Ascending aorta (tissue), 2 donors: ENCODE data around the gene P2RY12. TPM values are rescaled to one million over a fixed set of nuclear protein-coding genes. Genes with fewer than 3 reads are reported as not detected.

Source experiments
- DNase-seq, 2 donors: peaks; one replicate each; pipeline ENCODE4 v3.0.0-alpha.2; 2019; ENCODE audit warnings: low spot score in 2 of 2
- H3K27ac ChIP-seq, 2 donors: fragments of 200-600 bp; sonication (generic); one replicate each; pipeline ENCODE4 v1.5.1; 2016 to 2017; ENCODE audit warnings: mild to moderate bottlenecking in 1 of 2
- H3K27me3 ChIP-seq: fragments of 200-600 bp; sonication (generic); one replicate; pipeline ENCODE4 v1.5.1; 2017
- H3K36me3 ChIP-seq, 2 donors: fragments of 200-600 bp; sonication (generic); one replicate each; pipeline ENCODE4 v1.5.1; 2016
- H3K4me1 ChIP-seq, 2 donors: fragments of 200-600 bp; sonication (generic); one replicate each; pipeline ENCODE4 v1.5.1; 2016 to 2017; ENCODE audit warnings: mild to moderate bottlenecking in 1 of 2
- H3K4me3 ChIP-seq, 2 donors: fragments of 200-600 bp; sonication (generic); one replicate each; pipeline ENCODE4 v1.5.1; 2016 to 2017; ENCODE audit warnings: mild to moderate bottlenecking in 1 of 2
- H3K9me3 ChIP-seq, 2 donors: fragments of 200-600 bp; sonication (generic); one replicate each; pipeline ENCODE4 v1.5.1; 2016
- CTCF ChIP-seq, 3 experiments: fragments of 200-600 bp in 2 of 3; fragments of 450-650 bp in 1 of 3; sonication (generic) in 2 of 3; IDR thresholded peaks; one replicate each; pipeline ENCODE4 v1.5.1; 2016 to 2019; ENCODE audit warnings: antibody characterized with exemption in 3 of 3, mild to moderate bottlenecking in 1 of 3, moderate library complexity in 1 of 3
- intact Hi-C: fragments of 100-400 bp; cut with DNase I; formaldehyde crosslinking; loops from one replicate; pipeline ENCODE4 v1.15.1; 2023
- total RNA-seq: library from RNA; depleted of rRNA; stranded (reverse); fragments of >200 nt; gene quantifications from one replicate; pipeline ENCODE4 v1.1.0, GENCODE V29; 2016

Gene P2RY12
- total RNA-seq, 1 donor from 2014 or later: not detected

GRCh38 chr3:151312972-151313371 is 71.6 kb downstream of the P2RY12 start:
- Histone ChIP-seq H3K27ac (no peak overlapping the region), H3K9me3 (no peaks in the 10 kb centered on the region), H3K36me3 (no peaks in the 10 kb centered on the region), H3K4me3 (no peak overlapping the region), H3K27me3 (no peaks in the 10 kb centered on the region), H3K4me1 (no peaks in the 10 kb centered on the region)
- no peak for TF ChIP-seq CTCF (IDR thresholded peaks at IDR 0.05)
- DNase-seq: no peak
- intact Hi-C loops: no loop called here

GRCh38 chr3:151309566-151309965 is 75.0 kb downstream of the P2RY12 start:
- Histone ChIP-seq H3K36me3 (no peaks in the 10 kb centered on the region), H3K27me3 (no peaks in the 10 kb centered on the region), H3K4me3 (no peak overlapping the region), H3K4me1 (no peaks in the 10 kb centered on the region), H3K9me3 (no peaks in the 10 kb centered on the region), H3K27ac (no peak overlapping the region)
- intact Hi-C loops: no loop called here
- DNase-seq: no peak
- TF ChIP-seq CTCF (IDR thresholded peaks at IDR 0.05): no peak

GRCh38 chr3:151307583-151308488 is 76.7 kb downstream of the P2RY12 start:
- TF ChIP-seq CTCF (IDR thresholded peaks at IDR 0.05): no peak
- Histone ChIP-seq H3K27me3 (no peaks in the 10 kb centered on the region), H3K4me1 (no peaks in the 10 kb centered on the region), H3K27ac (no peak overlapping the region), H3K9me3 (no peaks in the 10 kb centered on the region), H3K4me3 (no peak overlapping the region), H3K36me3 (no peaks in the 10 kb centered on the region)
- DNase-seq: no peak
- intact Hi-C loops: no loop called here

- no peaks in the 10 kb centered on the region for H3K27me3 ChIP-seq
- no peaks in the 10 kb centered on the region for H3K9me3 ChIP-seq
- intact Hi-C loops: no loop called here
Measured at GRCh38 chr3:151307131-151307530, 77.4 kb downstream of the P2RY12 start.

GRCh38 chr3:151306168-151306810 is 78.3 kb downstream of the P2RY12 start:
- Histone ChIP-seq H3K9me3 (no peaks in the 10 kb centered on the region), H3K27me3 (no peaks in the 10 kb centered on the region), H3K36me3 (no peaks in the 10 kb centered on the region), H3K27ac (no peak overlapping the region), H3K4me3 (no peak overlapping the region), H3K4me1 (no peaks in the 10 kb centered on the region)
- no peak for TF ChIP-seq CTCF (IDR thresholded peaks at IDR 0.05)
- no peak for DNase-seq
- intact Hi-C loops: no loop called here

More at GRCh38 chr3:151307131-151307530, 77.4 kb downstream of the P2RY12 start:
- Histone ChIP-seq H3K27ac (no peak overlapping the region), H3K4me3 (no peak overlapping the region), H3K4me1 (no peaks in the 10 kb centered on the region), H3K36me3 (no peaks in the 10 kb centered on the region)
- TF ChIP-seq CTCF (IDR thresholded peaks at IDR 0.05): no peak
- DNase-seq: no peak
